HG02759 (cell line): ENCODE measurements around the gene MGMT.

Source experiments
- ATAC-seq: cut with Tn5 transposase; IDR thresholded peaks from one replicate; pipeline ENCODE4 v1.9.1; 2021; ENCODE audit warnings: mild to moderate bottlenecking, moderate library complexity; ENCODE audit not compliant: unreplicated experiment

MGMT gene

GRCh38 chr10:129704786-129705525 lies 237.9 kb downstream of the MGMT start:
- no peak for ATAC-seq

GRCh38 chr10:129705676-129706075 lies 238.6 kb downstream of the MGMT start:
- ATAC-seq = no peak

GRCh38 chr10:129706081-129706480 lies 239.0 kb downstream of the MGMT start:
- no peak for ATAC-seq

GRCh38 chr10:129706523-129706922 lies 239.5 kb downstream of the MGMT start:
- no peak for ATAC-seq

DNA sequence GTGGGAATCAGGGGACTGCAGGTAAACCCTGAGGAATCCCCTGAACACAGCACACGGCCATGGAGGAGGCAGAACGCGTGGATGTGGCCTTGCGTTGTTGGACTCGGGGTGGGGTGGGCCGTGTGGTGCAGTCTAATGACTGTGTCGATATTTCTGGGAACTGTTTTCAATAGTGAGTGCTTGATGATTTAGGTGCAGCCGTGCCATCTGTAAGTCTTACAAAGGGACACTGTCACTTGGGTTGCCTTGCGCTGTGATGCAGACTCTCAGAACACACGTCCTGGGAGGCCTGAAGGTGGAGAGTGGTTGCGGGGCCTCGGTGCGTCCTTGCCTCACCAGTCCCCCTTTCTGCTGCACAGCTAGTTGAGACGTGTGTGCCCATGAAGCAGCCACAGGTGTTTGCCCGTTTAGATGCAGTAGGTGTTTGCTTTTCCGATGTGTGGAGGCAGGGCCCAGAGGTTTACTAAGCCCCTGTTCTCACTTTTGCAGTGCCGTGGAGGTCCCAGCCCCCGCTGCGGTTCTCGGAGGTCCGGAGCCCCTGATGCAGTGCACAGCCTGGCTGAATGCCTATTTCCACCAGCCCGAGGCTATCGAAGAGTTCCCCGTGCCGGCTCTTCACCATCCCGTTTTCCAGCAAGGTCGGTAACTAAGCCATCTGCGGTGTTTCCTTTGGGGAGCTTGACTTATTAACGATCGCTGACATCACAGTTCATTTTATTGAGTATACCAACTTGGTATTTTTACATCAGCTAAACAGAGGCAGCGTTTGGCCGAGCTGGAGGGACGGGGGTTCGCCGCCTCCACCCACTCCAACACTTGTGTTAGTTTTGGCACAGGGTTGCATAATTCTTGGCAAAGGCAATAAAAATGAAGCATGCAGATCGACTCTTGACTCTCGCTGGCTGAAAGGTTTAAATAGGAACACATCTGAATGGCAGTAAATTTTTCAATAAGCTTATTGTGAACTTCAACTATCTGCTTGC lies 240.7 kb downstream of the MGMT start:
- ATAC-seq = no peak

DNA sequence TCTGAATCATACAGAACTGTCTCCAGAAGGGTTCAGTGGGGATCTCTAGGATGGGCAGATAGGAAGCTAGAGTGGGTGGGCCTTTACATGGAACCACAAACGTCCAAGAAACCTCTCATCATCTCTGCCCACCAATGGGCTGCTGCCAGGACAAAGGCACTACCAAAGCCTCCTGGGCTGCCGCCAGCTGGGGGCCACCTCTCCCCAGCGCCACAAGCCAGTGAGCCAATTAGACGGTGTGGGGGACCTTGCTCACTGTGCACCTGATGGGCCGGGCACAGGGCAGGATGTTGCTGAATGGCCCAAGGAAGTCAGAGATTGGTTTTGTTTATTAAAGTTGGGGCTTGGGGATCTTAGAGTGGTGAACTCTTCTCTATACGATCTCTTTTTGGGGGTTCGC lies 242.1 kb downstream of the MGMT start:
- no peak for ATAC-seq

DNA sequence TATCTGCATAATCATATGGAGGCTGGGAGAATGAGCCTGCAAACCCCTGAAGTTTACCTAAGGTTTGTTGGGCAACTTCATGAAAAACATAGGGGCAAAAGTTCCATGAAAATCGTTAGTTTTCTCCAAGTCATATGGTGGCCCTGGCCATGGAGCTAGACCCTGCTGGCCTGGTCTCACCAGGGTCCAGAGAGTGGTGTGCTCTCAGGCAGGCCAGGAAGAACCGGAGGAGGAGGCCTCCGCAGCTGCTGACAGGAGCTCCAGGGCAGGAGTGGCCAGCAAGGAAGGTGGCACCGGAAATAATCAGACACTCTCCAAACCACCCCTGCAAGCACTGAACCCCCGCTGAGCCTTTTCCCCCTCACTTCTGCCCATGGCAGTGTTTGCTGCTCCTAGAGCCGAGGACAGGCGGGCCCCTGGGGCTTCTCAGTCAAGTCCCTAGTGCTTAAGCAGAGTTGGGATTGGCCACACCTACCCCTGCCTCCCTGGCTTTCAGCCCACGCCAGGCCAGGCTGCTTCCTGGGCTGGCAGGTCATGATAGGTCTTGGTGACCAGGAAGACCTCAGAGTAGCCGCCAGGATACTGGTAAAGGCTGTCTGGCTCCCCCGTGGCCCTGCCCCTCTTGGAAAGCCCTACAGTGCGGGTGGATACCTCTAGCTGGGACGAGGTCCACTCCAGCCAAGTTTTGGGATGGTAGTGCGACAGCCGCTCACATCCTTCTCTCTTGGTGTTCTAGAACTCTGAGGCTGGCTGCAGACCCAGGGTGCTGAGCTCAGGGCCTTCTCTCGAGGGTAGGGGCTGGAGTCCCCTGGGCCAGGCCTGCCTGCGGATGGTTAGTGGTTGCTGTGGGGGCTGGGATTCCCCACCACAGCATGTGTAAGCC lies 242.8 kb downstream of the MGMT start:
- ATAC-seq = no peak

DNA sequence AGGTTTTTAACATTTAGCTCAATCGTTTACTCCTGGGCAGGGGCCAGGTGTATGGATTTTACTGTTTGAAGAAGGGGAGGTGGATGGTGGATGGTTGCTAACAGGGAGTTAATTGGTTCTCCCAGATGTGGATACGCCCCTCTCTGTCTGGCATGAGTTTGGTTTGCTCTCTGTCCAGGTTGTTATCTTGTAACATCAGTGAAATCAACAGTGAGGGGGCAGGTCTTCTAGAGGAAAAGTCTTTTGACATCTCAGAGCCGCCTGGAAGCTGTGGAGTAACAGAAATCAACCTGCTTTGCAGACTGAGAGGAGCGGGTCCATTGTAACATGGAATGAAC lies 243.4 kb downstream of the MGMT start:
- no peak for ATAC-seq

DNA sequence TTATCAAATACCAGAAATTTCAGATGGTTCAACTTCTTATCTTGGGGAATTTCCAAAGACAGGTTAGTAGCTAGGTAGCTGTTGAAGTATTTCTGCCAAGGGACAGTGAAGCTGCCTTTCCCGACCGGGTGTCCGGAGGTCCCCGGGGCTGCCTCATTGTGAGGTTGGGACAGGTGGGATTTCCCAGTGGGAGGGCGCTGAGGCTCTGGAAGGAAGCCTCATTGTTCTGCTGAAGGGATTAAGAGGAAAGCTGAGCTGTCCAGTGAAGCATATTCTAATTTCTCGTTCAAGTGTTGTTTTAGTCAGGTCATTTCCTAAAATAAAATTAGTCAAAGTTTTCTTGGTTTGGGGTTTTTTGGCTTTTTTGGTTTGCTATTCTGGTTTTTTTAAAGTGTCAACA lies 244.2 kb downstream of the MGMT start:
- no peak for ATAC-seq

DNA sequence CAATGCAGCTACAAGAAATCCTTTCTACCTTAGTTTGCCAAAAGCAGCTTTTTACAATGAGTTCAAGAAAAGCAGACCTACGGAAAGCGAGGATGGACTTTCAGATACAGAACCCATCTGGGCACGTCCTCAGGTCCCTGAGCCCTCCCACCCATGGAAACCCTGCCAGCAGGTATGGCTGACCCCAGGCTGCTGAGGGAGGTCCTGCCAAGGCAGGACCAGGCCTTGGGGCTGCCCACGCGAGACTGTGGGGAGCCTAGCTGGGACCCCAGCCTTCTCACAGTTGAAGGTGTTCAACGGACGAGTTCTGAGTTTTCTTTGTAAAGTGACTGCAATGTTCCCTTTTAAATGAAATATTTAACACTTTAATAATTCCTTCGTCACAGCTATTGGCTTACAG lies 245.0 kb downstream of the MGMT start:
- no peak for ATAC-seq

DNA sequence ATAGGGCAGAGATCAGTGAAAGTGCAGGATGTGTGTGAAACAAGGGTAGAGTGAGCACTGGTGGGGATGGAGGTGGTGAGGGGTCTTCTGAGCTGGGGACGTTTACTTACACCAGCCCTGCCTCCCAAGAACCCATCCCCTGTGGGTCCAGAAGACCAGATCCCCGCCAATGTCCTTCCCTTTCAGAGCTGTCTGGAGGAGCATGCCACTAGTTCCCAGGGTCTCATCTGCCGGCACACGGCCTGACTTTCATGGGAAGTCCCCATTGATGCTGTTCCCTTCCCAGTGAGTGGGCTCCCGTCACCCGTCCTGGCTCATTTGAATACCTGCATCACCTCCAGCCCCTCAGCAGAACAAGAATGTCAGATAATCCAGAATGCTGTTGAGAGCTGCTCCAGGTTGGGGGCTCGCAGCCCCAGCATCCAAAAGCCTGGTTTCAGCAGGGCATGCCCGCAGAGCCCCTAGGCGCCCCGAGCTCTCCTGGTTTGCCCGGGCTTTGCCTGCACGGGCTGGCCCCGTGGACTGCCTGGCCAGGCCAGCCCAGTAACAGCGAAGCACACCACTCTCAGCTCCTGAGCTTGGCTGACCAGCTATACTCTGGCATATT lies 246.7 kb downstream of the MGMT start:
- ATAC-seq = no peak

GRCh38 chr10:129715805-129716204 lies 248.8 kb downstream of the MGMT start:
- ATAC-seq = no peak

DNA sequence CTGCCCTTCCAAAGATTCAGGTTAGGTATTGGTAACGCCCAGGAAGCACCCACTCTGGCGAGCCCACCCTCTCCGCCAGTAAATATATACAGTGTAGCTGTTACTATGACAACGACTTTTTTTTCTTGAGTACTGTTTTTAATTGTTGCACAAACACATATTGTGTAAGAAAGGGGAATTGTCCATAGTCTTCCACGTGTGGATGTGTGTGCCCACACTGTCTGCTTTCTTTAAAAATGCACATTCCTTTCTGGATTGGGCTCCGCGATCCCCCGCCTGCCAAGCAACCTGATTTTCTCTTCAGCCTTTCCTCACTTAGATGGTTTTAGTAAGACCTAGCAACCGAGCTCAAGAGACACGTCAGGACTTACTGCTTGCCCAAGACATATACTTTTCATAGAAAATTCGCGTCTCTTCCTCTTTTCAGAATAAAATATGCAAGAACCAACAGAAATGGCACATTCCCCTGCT lies 249.2 kb downstream of the MGMT start:
- ATAC-seq = no peak

DNA sequence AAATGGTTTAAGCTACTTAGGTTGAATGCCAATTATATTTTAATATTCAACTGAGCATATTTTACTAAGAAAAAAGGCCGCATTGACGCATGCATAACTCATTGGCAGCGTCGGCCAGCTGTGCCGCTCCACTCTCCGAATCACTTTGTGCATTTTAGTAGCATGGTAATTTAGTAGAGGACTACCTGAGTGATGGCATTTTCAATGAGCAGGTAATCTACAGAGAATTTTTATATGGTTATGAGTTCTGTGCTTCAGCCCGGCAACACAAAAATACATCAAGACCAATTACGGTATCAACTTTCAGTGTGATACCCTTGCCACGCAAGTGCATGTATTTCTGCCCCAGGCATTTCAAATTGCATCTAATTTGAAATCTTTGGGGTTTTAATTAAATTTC lies 249.8 kb downstream of the MGMT start:
- no peak for ATAC-seq

GRCh38 chr10:129717816-129718547 lies 250.9 kb downstream of the MGMT start:
- ATAC-seq = no peak

DNA sequence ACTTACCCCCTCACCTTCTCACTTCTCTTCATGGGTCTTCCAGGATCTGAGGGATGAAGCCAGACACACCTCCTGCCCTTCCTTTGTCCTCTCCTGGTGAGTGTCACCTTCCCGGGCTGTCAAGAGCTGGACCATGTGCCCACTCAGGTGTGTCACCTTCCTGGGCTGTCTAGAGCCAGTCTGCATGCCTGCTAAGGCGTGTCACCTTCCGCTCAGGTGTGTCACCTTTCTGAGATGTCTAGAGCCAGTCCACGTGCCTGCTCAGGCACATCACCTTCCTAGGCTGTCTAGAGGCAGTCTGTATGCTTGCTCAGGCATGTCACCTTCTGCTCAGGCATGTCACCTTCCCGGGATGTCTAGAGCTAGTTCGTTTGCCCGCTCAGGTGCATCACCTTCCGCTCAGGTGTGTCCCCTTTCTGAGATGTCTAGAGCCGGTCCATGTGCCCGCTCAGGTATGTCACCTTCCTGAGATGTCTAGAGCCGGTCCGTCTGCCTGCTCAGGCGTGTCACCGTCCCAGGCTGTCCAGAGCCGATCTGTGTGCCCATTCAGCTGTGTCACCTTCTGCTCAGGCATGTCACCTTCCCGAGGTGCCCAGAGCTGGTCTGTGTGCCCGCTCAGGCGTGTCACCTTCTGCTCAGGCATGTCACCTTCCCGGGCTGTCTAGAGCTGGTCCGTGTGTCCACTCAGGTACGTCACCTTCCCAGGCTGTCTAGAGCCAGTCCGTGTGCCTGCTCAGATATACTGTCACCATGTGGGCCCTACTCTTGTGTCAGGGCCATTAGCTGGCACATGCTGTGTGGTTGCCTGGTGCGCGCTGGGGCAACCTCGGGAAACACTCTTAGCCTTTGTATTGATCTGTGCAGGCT lies 251.7 kb downstream of the MGMT start:
- no peak for ATAC-seq

DNA sequence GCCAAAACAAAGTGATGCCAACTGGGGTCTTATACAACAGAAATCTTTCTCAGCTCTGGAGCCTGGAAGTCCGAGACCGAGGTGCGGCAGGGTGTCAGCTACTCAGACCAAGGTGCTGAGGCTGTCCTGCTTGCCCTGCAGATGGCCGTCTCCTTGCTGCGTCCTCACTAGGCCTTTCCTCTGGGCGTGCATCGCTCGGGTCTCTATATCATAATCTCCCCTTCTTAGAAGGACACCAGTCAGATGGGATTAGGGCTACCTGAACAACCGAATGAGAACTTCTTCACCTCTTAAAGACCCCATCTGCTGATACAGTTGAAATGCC lies 252.3 kb downstream of the MGMT start:
- ATAC-seq = no peak

DNA sequence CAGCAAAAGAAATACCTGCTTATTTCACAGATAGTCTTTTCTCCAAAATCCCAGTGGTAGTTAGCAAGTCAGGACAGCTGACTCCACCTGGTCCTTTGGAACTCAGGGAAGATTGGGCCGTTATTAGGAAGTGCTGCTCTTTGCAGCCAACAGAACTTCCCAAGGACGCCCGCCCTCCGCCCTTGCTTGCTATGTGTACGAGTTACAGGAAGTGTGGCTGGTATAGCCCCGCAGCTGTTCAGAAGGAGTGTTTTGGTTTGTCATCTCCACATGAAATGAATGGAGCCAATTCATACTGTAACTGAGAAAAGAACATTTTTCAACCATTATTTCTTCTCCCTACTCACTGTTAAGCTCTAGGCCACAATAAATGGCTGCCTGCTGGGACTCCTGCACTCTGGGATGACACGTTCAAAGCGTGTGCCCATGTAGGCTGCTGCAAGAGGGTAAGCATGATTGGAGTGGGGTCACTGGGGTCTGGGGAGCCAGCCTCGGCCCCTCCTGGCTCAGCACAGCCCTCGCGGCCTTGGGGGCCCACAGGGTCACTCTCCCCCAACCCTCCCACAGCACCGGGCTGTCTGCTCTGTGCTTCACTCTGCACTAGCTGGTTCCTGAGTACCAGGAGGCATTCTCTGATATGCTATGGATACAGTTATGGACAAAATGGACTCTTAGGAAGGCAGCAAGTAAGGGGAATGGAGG lies 253.0 kb downstream of the MGMT start:
- ATAC-seq = no peak

GRCh38 chr10:129725011-129725410 lies 258.0 kb downstream of the MGMT start:
- no peak for ATAC-seq
